K562 (cell line): ENCODE results near the gene FMOD. TPM values are rescaled to one million over a fixed set of nuclear protein-coding genes. Genes with fewer than 3 reads are reported as not detected.
A peak's percentile ranks its signal among the peaks of the same experiment; 100 is the strongest.

Experiments
- CBFA2T2 ChIP-seq: fragments of 450-650 bp; conservative IDR thresholded peaks from 2 replicates; pipeline ENCODE4 v1.6.1; 2017; ENCODE audit warnings: mild to moderate bottlenecking
- DACH1 ChIP-seq: fragments of 450-650 bp; IDR thresholded peaks from 2 replicates; pipeline ENCODE4 v1.6.1; 2018; ENCODE audit not compliant: partially characterized antibody
- DPF2 ChIP-seq: fragments of 450-650 bp; IDR thresholded peaks from 2 replicates; pipeline ENCODE4 v1.6.1; 2016
- GTF2E2 ChIP-seq: fragments of 200-800 bp; sonication (Bioruptor generic); IDR thresholded peaks from 2 replicates; pipeline ENCODE4 v1.6.1; 2016; ENCODE audit warnings: missing genetic modification characterization, missing compliant biosample characterization
- HDAC3 ChIP-seq: fragments of 450-650 bp; IDR thresholded peaks from 2 replicates; pipeline ENCODE4 v1.6.1; 2018; ENCODE audit warnings: borderline replicate concordance, mild to moderate bottlenecking, moderate library complexity; ENCODE audit not compliant: partially characterized antibody
- IFI16 ChIP-seq: fragments of 250-450 bp; sonication (Bioruptor Pico); IDR thresholded peaks from 2 replicates; pipeline ENCODE4 v2.1.2; 2022; ENCODE audit warnings: mild to moderate bottlenecking, inconsistent platforms
- KDM5B ChIP-seq: fragments of 200-600 bp; sonication (generic); IDR thresholded peaks from 2 replicates; pipeline ENCODE4 v1.6.1; 2012; ENCODE audit warnings: low read depth, mild to moderate bottlenecking, moderate library complexity, low read length, control low read depth, inconsistent platforms; ENCODE audit not compliant: insufficient replicate concordance
- NR2C1 ChIP-seq, 2 experiments: fragments of 450-650 bp; IDR thresholded peaks; 2 replicates each; pipeline ENCODE4 v1.6.1; 2017; ENCODE audit warnings: mild to moderate bottlenecking in 2 of 2, antibody characterized with exemption in 1 of 2, inconsistent platforms in 1 of 2, missing compliant biosample characterization in 1 of 2, missing genetic modification characterization in 1 of 2
- SMC3 ChIP-seq: conservative IDR thresholded peaks from 2 replicates; pipeline ENCODE4 v1.6.1; 2011; ENCODE audit warnings: low read depth, low read length, improper control_type of control experiment; ENCODE audit not compliant: insufficient read depth
- TRIM24 ChIP-seq, 2 experiments: fragments of 450-650 bp; IDR thresholded peaks; 2 replicates each; pipeline ENCODE4 v1.6.1; 2016
- polyA plus RNA-seq, 8 experiments: library from polyadenylated mRNA; depleted of rRNA in 4 of 8; stranded (reverse) in 5 of 8; unstranded in 3 of 8; fragments of >200 nt; fragmentation: Nextera tagmentation in 2 of 8; fragmentation: Illumina TruSeq in 1 of 8; extraction: Ambion mirVana in 2 of 8; extraction: Trizol in 1 of 8; gene quantifications; 2 replicates each; pipeline versions ENCODE4 v1.2.1 to v1.2.3, GENCODE V29; 2011 to 2014; ENCODE audit warnings: inconsistent platforms in 1 of 8, missing spikeins in 1 of 8
- total RNA-seq, 7 experiments: library from RNA; depleted of rRNA in 6 of 7; stranded (reverse); fragments of >200 nt in 6 of 7; fragmentation: Illumina TruSeq in 2 of 7; extraction: Trizol in 2 of 7; gene quantifications; 2 replicates each; pipeline versions ENCODE4 v1.2.1 to v1.2.3, GENCODE V29; 2011 to 2021; ENCODE audit warnings: low replicate concordance in 1 of 7
- TF ChIP-seq, protein P1 (sequence below): sonication (generic); formaldehyde crosslinking; IDR thresholded peaks from 2 replicates; pipeline ENCODE4 v1.8.0; 2022; ENCODE audit warnings: mild to moderate bottlenecking, missing genetic modification reagents
- TF ChIP-seq, protein P2 (sequence below): sonication (generic); formaldehyde crosslinking; IDR thresholded peaks from 2 replicates; pipeline ENCODE4 v1.8.0; 2023; ENCODE audit warnings: missing genetic modification reagents, mild to moderate bottlenecking, borderline replicate concordance
- TF ChIP-seq, protein P3 (sequence below): fragments of 450-650 bp; IDR thresholded peaks from 2 replicates; pipeline ENCODE4 v1.6.1; 2018; ENCODE audit not compliant: partially characterized antibody
- TF ChIP-seq, protein P4 (sequence below), 3 experiments: IDR thresholded peaks in 2 of 3; conservative IDR thresholded peaks in 1 of 3; 2 replicates each; pipeline ENCODE4 v1.5.1; 2011 to 2012; ENCODE audit warnings: low read length in 3 of 3, mild to moderate bottlenecking in 3 of 3, control low read depth in 2 of 3, improper control_type of control experiment in 1 of 3, inconsistent platforms in 1 of 3, low read depth in 1 of 3, mixed read lengths in 1 of 3, moderate library complexity in 1 of 3; ENCODE audit not compliant: insufficient read depth in 2 of 3

The FMOD gene
- total and polyA plus RNA-seq, 9 of the 15 experiments (the other 6 are each of a cell fraction or from before 2014, with no cell fraction given): 0.03 to 0.13 (median 0.03) TPM; not detected in 6

DNA sequence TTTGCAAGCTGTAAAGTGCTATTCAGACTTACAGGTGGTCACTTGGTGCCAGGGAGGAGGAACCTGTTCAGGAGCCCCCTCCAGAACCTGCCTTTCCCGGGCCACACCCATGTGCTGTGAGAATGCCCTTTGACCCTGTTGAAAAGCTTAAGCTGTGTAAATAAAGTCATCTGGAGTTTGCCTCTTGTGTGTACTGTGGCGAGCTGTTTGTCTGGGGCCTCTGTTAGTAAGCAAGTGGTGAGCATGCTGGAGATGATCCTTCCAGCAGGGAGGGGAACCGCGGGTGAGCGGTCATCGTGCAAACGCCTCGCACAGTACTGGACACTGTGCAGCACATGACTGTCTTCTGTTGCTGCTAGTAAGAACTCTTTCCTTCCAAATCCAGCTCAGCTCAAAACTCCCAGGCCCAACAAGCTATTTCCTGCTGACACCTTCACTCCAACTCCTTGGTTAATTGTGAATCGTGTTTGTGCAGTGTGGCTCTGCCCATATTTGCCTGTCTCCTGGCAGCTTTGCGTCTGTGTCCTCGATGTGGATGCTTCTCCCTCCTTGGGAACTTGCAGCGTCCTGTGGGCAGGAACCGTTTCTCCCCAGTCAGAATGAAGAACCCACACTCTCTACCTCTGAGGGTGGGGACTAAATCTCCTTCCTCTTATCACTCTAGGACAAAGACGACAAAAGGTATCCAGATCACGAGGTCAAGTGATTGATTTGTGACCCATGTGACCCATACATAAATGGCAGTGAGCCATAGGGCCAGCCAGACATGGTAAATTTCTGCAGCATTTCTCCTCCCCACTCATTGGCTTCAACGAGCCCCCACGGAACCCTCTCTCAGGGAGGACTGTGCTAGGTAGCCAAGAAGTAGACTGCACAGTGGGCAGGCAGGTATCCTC lies 59.5 kb downstream of the FMOD start (continued):
- TF ChIP-seq NR2C1 (IDR thresholded peaks at IDR 0.05) (peak; percentile 90), NR2C1 (tag; IDR thresholded peaks at IDR 0.05) (peak; percentile 91), SMC3 (no peak), GTF2E2 (no peak), DACH1 (no peak), TRIM24 (IDR thresholded peaks at IDR 0.05) (0 out of 4 replicates have a peak, but pooled peaks of 1 of the 2 experiments have one; percentile 45), IFI16 (CRISPR knock-in tag) (no peak), KDM5B (peak; percentile 22), CBFA2T2 (no peak; the same call in 1 of the 2 replicates), HDAC3 (no peak), DPF2 (0 out of 2 replicates have a peak, but pooled peaks have one; percentile 16)
- TF ChIP-seq, protein P1, sequence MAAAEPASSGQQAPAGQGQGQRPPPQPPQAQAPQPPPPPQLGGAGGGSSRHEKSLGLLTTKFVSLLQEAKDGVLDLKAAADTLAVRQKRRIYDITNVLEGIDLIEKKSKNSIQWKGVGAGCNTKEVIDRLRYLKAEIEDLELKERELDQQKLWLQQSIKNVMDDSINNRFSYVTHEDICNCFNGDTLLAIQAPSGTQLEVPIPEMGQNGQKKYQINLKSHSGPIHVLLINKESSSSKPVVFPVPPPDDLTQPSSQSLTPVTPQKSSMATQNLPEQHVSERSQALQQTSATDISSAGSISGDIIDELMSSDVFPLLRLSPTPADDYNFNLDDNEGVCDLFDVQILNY (CRISPR knock-in tag): no peak
- TF ChIP-seq, protein P2, sequence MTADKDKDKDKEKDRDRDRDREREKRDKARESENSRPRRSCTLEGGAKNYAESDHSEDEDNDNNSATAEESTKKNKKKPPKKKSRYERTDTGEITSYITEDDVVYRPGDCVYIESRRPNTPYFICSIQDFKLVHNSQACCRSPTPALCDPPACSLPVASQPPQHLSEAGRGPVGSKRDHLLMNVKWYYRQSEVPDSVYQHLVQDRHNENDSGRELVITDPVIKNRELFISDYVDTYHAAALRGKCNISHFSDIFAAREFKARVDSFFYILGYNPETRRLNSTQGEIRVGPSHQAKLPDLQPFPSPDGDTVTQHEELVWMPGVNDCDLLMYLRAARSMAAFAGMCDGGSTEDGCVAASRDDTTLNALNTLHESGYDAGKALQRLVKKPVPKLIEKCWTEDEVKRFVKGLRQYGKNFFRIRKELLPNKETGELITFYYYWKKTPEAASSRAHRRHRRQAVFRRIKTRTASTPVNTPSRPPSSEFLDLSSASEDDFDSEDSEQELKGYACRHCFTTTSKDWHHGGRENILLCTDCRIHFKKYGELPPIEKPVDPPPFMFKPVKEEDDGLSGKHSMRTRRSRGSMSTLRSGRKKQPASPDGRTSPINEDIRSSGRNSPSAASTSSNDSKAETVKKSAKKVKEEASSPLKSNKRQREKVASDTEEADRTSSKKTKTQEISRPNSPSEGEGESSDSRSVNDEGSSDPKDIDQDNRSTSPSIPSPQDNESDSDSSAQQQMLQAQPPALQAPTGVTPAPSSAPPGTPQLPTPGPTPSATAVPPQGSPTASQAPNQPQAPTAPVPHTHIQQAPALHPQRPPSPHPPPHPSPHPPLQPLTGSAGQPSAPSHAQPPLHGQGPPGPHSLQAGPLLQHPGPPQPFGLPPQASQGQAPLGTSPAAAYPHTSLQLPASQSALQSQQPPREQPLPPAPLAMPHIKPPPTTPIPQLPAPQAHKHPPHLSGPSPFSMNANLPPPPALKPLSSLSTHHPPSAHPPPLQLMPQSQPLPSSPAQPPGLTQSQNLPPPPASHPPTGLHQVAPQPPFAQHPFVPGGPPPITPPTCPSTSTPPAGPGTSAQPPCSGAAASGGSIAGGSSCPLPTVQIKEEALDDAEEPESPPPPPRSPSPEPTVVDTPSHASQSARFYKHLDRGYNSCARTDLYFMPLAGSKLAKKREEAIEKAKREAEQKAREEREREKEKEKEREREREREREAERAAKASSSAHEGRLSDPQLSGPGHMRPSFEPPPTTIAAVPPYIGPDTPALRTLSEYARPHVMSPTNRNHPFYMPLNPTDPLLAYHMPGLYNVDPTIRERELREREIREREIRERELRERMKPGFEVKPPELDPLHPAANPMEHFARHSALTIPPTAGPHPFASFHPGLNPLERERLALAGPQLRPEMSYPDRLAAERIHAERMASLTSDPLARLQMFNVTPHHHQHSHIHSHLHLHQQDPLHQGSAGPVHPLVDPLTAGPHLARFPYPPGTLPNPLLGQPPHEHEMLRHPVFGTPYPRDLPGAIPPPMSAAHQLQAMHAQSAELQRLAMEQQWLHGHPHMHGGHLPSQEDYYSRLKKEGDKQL (CRISPR knock-in tag): 0 out of 2 replicates have a peak, but pooled peaks have one; percentile 26
- TF ChIP-seq, protein P3, sequence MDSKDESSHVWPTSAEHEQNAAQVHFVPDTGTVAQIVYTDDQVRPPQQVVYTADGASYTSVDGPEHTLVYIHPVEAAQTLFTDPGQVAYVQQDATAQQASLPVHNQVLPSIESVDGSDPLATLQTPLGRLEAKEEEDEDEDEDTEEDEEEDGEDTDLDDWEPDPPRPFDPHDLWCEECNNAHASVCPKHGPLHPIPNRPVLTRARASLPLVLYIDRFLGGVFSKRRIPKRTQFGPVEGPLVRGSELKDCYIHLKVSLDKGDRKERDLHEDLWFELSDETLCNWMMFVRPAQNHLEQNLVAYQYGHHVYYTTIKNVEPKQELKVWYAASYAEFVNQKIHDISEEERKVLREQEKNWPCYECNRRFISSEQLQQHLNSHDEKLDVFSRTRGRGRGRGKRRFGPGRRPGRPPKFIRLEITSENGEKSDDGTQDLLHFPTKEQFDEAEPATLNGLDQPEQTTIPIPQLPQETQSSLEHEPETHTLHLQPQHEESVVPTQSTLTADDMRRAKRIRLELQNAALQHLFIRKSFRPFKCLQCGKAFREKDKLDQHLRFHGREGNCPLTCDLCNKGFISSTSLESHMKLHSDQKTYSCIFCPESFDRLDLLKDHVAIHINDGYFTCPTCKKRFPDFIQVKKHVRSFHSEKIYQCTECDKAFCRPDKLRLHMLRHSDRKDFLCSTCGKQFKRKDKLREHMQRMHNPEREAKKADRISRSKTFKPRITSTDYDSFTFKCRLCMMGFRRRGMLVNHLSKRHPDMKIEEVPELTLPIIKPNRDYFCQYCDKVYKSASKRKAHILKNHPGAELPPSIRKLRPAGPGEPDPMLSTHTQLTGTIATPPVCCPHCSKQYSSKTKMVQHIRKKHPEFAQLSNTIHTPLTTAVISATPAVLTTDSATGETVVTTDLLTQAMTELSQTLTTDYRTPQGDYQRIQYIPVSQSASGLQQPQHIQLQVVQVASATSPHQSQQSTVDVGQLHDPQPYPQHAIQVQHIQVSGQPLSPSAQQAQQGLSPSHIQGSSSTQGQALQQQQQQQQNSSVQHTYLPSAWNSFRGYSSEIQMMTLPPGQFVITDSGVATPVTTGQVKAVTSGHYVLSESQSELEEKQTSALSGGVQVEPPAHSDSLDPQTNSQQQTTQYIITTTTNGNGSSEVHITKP: no peak
- TF ChIP-seq, protein P4, sequence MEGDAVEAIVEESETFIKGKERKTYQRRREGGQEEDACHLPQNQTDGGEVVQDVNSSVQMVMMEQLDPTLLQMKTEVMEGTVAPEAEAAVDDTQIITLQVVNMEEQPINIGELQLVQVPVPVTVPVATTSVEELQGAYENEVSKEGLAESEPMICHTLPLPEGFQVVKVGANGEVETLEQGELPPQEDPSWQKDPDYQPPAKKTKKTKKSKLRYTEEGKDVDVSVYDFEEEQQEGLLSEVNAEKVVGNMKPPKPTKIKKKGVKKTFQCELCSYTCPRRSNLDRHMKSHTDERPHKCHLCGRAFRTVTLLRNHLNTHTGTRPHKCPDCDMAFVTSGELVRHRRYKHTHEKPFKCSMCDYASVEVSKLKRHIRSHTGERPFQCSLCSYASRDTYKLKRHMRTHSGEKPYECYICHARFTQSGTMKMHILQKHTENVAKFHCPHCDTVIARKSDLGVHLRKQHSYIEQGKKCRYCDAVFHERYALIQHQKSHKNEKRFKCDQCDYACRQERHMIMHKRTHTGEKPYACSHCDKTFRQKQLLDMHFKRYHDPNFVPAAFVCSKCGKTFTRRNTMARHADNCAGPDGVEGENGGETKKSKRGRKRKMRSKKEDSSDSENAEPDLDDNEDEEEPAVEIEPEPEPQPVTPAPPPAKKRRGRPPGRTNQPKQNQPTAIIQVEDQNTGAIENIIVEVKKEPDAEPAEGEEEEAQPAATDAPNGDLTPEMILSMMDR (IDR thresholded peaks at IDR 0.05 in 2 of 3, conservative IDR thresholded peaks at IDR 0.05 in 1 of 3; ENCODE audit: insufficient read depth in 2 of 3, low read depth in 1 of 3, low read length in 3 of 3): no peak
